GM21576 (cell line): Measurements from ENCODE around the gene IER2.
"Not testable (repeated sequence)": the region's sequence is repeated elsewhere in the genome, so short reads cannot be mapped to it uniquely, and the experiment has no call there.

Source experiments
- ATAC-seq: cut with Tn5 transposase; IDR thresholded peaks from one replicate; pipeline ENCODE4 v1.9.1; 2021; ENCODE audit warnings: mild to moderate bottlenecking, moderate library complexity; ENCODE audit not compliant: unreplicated experiment

IER2 gene

DNA sequence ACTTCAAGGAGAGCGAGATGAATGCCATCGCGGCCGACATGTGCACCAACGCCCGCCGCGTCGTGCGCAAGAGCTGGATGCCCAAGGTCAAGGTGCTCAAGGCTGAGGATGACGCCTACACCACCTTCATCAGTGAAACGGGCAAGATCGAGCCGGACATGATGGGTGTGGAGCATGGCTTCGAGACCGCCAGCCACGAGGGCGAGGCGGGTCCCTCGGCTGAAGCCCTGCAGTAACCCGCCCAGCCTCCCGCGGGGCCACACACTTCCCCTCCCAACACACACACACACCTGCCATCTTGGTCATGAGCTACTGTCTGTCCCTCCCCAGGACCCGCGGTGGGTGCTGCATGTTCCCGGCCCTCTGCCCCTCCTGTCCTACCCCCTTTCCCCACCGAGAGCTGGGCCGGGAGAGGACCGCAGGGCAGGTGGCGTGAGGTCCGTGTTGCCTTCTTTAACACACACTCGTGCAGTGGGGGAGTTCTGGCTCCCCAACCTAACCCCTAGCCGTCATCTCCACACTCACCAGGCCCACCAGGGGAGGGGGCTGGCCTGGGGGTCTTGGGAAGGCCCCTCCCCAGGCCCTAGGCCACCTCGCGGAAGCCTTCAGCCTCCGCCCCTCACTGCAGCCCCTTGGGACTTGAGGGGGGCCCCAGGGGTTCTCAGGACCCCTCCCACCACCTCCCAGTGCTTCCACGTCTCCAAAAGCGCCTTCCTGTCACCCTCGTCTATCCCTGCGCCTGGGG is 11.9 kb upstream of the IER2 start:
- no peak for ATAC-seq

GRCh38 chr19:13138916-13139198 is 11.4 kb upstream of the IER2 start:
- ATAC-seq = no peak

DNA sequence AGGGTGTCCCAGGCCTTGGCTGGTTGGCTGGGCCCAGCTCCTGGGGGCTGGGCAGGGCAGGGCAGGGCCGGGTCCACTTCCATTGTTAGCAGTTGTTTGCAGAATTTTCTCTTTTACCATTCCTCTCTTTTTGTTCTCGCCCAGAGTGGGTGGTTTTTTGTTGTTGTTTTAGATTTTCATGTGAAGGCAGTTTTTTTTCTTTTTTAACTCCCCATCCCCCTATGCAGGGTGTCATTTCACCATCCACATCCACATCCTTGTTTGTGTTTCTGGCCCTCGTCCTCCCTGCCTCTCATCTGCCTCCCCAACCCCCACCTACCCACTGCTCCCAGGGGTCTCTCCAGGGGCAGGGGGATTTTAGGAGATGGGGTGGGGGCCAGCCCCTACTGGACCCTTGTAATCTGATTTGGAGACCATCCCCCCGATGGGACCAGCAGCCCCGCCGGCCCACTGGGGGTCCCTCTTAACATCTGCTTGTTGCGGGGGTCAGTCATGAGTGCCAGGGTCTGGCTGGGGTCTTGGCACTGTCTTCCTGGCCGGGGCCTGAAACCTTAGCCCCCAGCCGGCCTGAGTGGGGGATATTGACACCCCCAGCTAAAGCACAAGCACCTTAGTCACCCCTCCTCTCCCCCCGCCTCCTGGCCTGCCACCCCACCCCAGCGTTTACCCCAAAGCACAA is 10.4 kb upstream of the IER2 start:
- no peak for ATAC-seq

GRCh38 chr19:13146763-13147563 is 3.2 kb upstream of the IER2 start:
- no peak for ATAC-seq

- ATAC-seq = not testable (repeated sequence)
Observed at GRCh38 chr19:13149173-13149627, 1.0 kb upstream of the IER2 start.

GRCh38 chr19:13149628-13150186 is 504 bp upstream of the IER2 start:
- ATAC-seq = no peak

- no peak for ATAC-seq
Observed at GRCh38 chr19:13150931-13151604, 857 bp downstream of the IER2 start.

DNA sequence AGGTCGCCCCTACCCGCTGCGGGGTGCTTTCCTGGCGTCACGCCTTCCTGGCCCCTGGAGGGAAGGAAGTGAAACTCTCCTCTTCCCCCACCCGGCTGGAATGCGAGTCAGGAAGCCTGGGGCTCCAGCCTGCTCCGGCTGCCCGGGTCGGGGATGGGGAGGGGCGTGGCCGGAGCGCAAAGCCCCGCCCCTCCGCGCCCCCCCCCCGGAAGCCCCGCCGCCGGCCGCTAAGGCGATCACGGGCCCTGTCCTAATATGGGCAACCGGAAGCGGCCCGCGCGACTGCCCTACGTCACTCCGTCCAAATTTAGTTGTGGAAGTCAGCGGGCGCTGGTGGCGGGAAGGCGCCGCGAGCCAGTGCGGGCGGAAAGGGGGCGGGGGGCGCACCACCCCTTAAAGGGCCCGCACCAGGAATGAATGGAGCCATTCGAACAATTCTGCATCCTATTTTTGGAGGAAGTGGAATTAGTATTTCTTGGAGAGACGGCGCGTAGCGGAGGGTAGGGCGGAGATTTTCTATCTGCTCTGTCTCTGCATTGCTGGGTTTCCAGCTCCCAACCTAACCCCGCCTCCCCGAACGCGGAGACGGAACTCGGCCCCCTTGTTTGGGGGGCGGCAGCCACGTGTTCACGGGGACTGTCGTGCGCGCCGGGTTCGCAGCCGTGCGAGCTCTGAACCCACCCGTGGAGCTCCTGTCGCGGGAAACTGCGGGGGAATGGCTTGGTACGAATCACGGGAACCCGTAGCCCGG is 1.6 kb downstream of the IER2 start:
- ATAC-seq = peak; percentile 33

DNA sequence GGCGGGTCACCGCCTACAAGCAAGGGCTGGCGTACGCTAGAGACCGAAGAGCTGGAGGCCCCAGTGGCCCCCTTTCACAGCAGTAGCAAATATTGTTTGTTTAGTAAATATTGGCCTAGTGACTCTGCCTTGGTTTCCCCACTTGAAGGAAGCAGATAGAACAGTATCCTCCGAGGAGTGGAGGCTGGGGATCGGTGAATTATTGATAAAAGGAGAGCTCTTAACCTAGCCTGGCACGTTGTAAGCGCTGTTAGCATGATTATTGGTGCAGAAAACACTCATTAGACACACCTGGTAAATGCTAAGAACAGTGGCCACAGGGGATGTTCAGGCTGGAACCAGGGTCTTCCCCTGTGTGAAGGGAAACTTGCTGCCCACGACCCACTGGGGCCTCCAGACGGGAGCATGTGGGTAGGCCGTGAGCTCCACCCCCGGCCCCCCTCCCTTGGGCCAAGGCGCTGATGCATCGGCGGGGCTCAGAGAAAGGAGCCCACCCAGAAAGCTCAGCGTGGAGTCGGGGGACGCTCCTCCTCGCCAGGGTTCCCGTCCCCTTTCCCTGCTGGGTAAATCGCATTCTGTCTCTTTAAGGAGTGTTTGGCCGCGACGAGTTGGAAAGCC is 2.3 kb downstream of the IER2 start:
- peak; percentile 1 for ATAC-seq

DNA sequence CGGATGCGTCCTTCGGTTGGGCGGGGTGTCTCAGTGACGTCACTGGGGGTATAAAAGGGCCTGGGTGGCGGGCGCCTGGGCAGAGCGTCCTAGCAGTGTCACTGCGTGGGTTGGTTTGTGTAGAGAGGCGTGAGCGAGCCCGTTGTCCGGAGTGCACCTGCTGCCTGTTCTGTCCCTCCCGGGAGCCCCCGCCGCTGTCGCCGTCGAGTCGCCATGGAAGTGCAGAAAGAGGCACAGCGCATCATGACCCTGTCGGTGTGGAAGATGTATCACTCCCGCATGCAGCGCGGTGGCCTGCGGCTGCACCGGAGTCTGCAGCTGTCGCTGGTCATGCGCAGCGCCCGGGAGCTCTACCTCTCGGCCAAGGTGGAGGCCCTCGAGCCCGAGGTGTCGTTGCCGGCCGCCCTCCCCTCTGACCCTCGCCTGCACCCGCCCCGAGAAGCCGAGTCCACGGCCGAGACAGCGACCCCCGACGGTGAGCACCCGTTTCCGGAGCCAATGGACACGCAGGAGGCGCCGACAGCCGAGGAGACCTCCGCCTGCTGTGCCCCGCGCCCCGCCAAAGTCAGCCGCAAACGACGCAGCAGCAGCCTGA is 2.9 kb downstream of the IER2 start:
- ATAC-seq = peak; percentile 21

DNA sequence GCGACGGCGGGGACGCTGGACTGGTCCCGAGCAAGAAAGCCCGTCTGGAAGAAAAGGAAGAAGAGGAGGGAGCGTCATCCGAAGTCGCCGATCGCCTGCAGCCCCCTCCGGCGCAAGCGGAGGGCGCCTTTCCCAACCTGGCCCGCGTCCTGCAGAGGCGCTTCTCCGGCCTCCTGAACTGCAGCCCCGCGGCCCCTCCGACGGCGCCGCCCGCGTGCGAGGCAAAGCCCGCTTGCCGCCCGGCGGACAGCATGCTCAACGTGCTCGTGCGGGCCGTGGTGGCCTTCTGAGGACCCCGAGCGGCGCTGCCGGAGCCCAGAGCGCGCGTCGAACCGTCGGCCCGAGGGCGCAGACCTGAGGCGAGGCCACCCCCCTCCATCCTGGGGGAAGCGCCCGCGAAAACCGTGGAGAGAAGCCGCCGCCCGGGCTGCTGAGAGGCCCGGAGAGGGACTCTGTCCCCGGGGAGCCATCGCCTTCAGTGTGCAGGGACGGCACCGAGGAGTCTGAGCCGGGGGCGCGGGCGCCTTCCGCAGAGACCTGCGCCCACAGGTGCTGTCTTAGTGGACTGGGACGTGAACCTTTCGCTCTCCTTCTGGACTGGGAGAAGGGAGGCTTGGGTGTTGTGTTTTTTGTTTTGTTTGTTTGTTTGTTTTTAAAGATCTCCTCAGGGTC is 3.5 kb downstream of the IER2 start:
- no peak for ATAC-seq

DNA sequence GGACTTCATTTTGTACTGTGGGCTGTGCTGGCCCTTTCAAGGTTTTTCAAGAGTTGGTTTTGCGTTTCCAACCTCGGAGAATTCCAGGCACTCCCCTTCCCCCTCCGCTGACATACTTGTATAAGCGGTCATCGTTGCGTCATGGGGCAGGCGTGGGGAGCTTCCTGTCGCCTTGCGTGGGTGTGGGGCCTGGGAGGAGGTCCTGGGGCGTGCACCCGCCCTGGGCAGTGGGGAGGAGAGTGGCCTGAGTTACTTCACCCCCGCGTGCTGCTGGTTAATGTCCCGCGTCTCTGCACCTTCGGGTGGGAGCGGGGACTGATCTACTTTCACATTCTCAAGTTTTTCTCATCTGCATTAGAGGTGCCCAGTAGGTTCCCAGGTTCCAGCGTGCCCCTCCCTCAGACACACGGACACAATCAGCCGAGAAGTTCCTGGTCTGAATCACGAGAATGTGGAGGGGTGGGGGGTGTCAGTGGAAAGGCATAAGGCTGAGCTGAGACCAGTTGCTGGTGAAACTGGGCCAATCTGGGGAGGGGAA is 4.1 kb downstream of the IER2 start:
- no peak for ATAC-seq

DNA sequence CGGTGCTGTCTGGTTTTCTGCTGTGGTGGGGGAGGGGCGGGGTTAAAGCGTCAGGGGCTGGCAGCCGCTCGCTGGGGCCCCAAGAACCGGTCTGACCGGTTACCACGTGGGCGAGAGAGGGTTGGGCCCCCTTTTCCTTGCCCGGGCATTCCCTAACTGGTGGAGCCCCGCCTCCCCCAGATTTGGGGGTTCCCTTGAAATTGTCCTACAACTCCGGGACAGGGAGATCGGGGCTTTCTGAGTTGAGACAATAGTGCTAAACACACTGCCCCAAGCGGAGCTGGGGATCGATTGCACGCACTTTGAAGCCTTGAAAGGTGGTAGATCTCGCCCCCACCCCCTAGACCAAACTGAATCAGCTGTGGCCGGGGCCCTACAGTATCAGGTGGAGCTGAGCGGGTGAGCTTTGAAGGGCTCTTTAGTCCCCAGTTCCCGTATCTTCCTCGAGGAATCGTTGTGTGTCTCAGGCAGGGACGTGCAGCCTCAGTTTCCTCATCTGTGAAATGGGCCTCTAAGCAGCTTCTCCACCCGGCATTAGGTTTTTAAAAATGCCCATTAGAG is 4.8 kb downstream of the IER2 start:
- ATAC-seq = no peak

GRCh38 chr19:13155472-13156359 is 5.5 kb downstream of the IER2 start:
- ATAC-seq = no peak

DNA sequence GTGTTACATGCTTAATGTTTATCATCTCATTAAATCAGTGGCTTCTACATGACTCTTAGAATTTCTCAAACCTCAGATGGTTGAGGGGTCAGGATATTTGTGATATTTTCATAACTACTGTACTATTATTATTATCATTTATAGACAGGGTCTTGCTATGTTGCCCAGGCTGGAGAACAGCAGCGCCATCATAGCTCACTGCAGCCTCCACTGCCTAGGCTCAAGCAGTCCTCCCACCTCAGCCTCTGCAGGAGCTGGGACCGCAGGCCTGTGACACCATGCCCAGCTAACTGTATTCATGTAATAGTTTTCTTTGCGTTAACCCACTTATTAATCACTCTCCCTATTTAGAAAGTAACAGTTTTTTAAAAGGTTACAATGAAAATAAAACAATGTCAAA is 9.5 kb downstream of the IER2 start:
- no peak for ATAC-seq

DNA sequence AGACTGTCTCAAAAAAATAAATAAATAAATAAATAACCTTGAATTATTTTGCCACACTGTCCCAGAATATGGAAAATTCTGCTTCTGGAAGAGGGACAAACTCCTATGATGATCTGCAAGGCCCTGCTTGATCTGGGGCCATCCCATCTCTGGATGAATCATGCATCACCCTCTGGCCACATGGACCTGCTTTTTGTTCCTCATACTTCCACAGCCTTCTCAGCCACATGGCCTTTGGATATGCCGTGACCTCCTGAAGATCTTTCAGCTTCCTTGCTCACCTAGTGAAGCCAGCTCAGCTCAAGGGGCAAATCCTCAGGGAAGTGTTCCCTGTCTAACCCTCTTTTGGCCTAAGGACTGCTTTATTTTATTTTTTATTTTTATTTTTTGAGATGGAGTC is 10.3 kb downstream of the IER2 start:
- ATAC-seq = no peak
